PC-9 (cell line): Measurements from ENCODE around the gene NFIA.

ENCODE experiments used
- CTCF ChIP-seq: fragments of 200-600 bp; sonication (generic); conservative IDR thresholded peaks from 2 replicates; pipeline ENCODE4 v1.6.1; 2017; ENCODE audit warnings: mixed run types, antibody characterized with exemption, mild to moderate bottlenecking, moderate library complexity
- EZH2 ChIP-seq: fragments of 200-600 bp; sonication (generic); IDR thresholded peaks from 2 replicates; pipeline ENCODE4 v1.8.0; 2017; ENCODE audit warnings: antibody characterized with exemption, low read depth

- TF ChIP-seq CTCF = no peak
- no peak for TF ChIP-seq EZH2
Measured at GRCh38 chr1:61434276-61434675, 351.9 kb downstream of the NFIA start.
